GM23338 (cell line): ENCODE results near the gene VENTX. TPM values are rescaled to one million over a fixed set of nuclear protein-coding genes. Genes with fewer than 3 reads are reported as not detected.

Experiments used
- ATAC-seq: fragments of 200-7000 bp; cut with Tn5 transposase; 3 replicates; pipeline ENCODE4 v1.9.1; 2020
- DNase-seq: peaks from one replicate; pipeline ENCODE4 v3.0.0-alpha.2; 2015; ENCODE audit warnings: low spot score
- H2AFZ ChIP-seq: fragments of 200-600 bp; sonication (generic); 2 replicates; pipeline ENCODE4 v1.8.0; 2016; ENCODE audit warnings: antibody characterized with exemption, mild to moderate bottlenecking, moderate library complexity
- H3F3A ChIP-seq: fragments of 200-600 bp; sonication (generic); replicated peaks from 2 replicates; pipeline ENCODE4 v1.8.0; 2017; ENCODE audit warnings: antibody characterized with exemption, mixed run types, low read depth
- H3K27ac ChIP-seq: fragments of 200-600 bp; sonication (generic); 2 replicates; pipeline ENCODE4 v1.6.1; 2016; ENCODE audit warnings: low read depth
- H3K27me3 ChIP-seq: fragments of 200-600 bp; sonication (generic); 2 replicates; pipeline ENCODE4 v1.8.0; 2016; ENCODE audit warnings: mild to moderate bottlenecking, mixed run types, moderate library complexity; ENCODE audit not compliant: insufficient read depth
- H3K36me3 ChIP-seq: fragments of 200-600 bp; sonication (generic); 2 replicates; pipeline ENCODE4 v1.8.0; 2016; ENCODE audit warnings: mild to moderate bottlenecking; ENCODE audit not compliant: insufficient read depth
- H3K4me1 ChIP-seq: fragments of 200-600 bp; sonication (generic); 2 replicates; pipeline ENCODE4 v1.8.0; 2016; ENCODE audit warnings: mild to moderate bottlenecking, moderate library complexity; ENCODE audit not compliant: insufficient read depth
- H3K4me2 ChIP-seq: fragments of 200-600 bp; sonication (generic); 2 replicates; pipeline ENCODE4 v1.7.1; 2017; ENCODE audit warnings: mixed run types
- H3K4me3 ChIP-seq: fragments of 200-600 bp; sonication (generic); 2 replicates; pipeline ENCODE4 v1.6.1; 2016; ENCODE audit warnings: mixed run types
- H3K79me2 ChIP-seq: fragments of 200-600 bp; sonication (generic); replicated peaks from 2 replicates; pipeline ENCODE4 v1.8.0; 2017; ENCODE audit warnings: mild to moderate bottlenecking; ENCODE audit not compliant: insufficient read depth
- H3K9me2 ChIP-seq: fragments of 200-600 bp; sonication (generic); 2 replicates; pipeline ENCODE4 v1.8.0; 2017; ENCODE audit not compliant: insufficient read depth
- H4K20me1 ChIP-seq: fragments of 200-600 bp; sonication (generic); replicated peaks from 2 replicates; pipeline ENCODE4 v1.8.0; 2017; ENCODE audit warnings: mild to moderate bottlenecking; ENCODE audit not compliant: insufficient read depth
- H3K27ac Mint-ChIP-seq: 2 replicates; pipeline ENCODE4 v1.8.0; 2020; ENCODE audit warnings: inconsistent platforms, mild to moderate bottlenecking, moderate library complexity, mixed read lengths
- H3K27me3 Mint-ChIP-seq: 3 replicates; pipeline ENCODE4 v1.8.0; 2022; ENCODE audit warnings: low read depth, mild to moderate bottlenecking, moderate library complexity, mixed read lengths, inconsistent platforms; ENCODE audit not compliant: insufficient read depth, poor library complexity
- H3K36me3 Mint-ChIP-seq: 3 replicates; pipeline ENCODE4 v1.8.0; 2021; ENCODE audit warnings: low read depth, mild to moderate bottlenecking, inconsistent platforms, moderate library complexity, mixed read lengths
- H3K4me1 Mint-ChIP-seq: 3 replicates; pipeline ENCODE4 v1.8.0; 2020; ENCODE audit warnings: mild to moderate bottlenecking, inconsistent platforms, mixed read lengths
- H3K4me3 Mint-ChIP-seq: 3 replicates; pipeline ENCODE4 v1.8.0; 2021; ENCODE audit warnings: moderate library complexity, mild to moderate bottlenecking, inconsistent platforms, mixed read lengths
- H3K9me3 Mint-ChIP-seq: 3 replicates; pipeline ENCODE4 v1.8.0; 2020; ENCODE audit warnings: moderate library complexity, mild to moderate bottlenecking, inconsistent platforms, mixed read lengths
- CREB1 ChIP-seq: fragments of 250-450 bp; sonication (Bioruptor Pico); IDR thresholded peaks from 2 replicates; pipeline ENCODE4 v1.5.0; 2020; ENCODE audit warnings: low read depth, mild to moderate bottlenecking, moderate library complexity
- EZH2 ChIP-seq: fragments of 200-600 bp; sonication (generic); IDR thresholded peaks from one replicate; pipeline ENCODE4 v1.8.0; 2017; ENCODE audit warnings: antibody characterized with exemption, mild to moderate bottlenecking, low read depth; ENCODE audit not compliant: unreplicated experiment
- EZH2phosphoT487 ChIP-seq: fragments of 200-600 bp; sonication (generic); IDR thresholded peaks from one replicate; pipeline ENCODE4 v1.8.1; 2018; ENCODE audit warnings: antibody characterized with exemption; ENCODE audit not compliant: unreplicated experiment
- JUNB ChIP-seq: IDR thresholded peaks from one replicate; pipeline ENCODE4 v1.6.1; 2016; ENCODE audit warnings: antibody characterized with exemption; ENCODE audit not compliant: unreplicated experiment
- NANOG ChIP-seq: IDR thresholded peaks from 2 replicates; pipeline ENCODE4 v1.6.1; 2016; ENCODE audit warnings: antibody characterized with exemption, borderline replicate concordance
- POLR2AphosphoS5 ChIP-seq: IDR thresholded peaks from 2 replicates; pipeline ENCODE4 v1.6.1; 2016; ENCODE audit warnings: antibody characterized with exemption, low read depth
- STAT1 ChIP-seq: IDR thresholded peaks from one replicate; pipeline ENCODE4 v1.6.1; 2016; ENCODE audit warnings: antibody characterized with exemption; ENCODE audit not compliant: unreplicated experiment
- ZNF114 ChIP-seq: fragments of 250-450 bp; sonication (Bioruptor Pico); IDR thresholded peaks from 2 replicates; pipeline ENCODE4 v1.5.0; 2020; ENCODE audit warnings: mild to moderate bottlenecking, moderate library complexity
- ZNF331 ChIP-seq: fragments of 250-450 bp; sonication (Bioruptor Pico); IDR thresholded peaks from 2 replicates; pipeline ENCODE4 v1.5.0; 2020; ENCODE audit warnings: low read depth, mild to moderate bottlenecking, moderate library complexity
- polyA plus RNA-seq: library from polyadenylated mRNA; unstranded; fragments of >200 nt; fragmentation: Nextera tagmentation; extraction: Ambion mirVana; gene quantifications from 2 replicates; pipeline ENCODE4 v1.2.1, GENCODE V29; 2016
- total RNA-seq: library from RNA; depleted of rRNA; stranded (reverse); fragments of >200 nt; shearing (Covaris generic); gene quantifications from 2 replicates; pipeline ENCODE4 v1.2.3, GENCODE V29; 2014
- TF ChIP-seq, protein P1 (sequence below): IDR thresholded peaks from one replicate; pipeline ENCODE4 v1.6.1; 2018; ENCODE audit warnings: antibody characterized with exemption; ENCODE audit not compliant: unreplicated experiment
- TF ChIP-seq, protein P2 (sequence below): fragments of 250-450 bp; sonication (Bioruptor Pico); IDR thresholded peaks from 2 replicates; pipeline ENCODE4 v1.5.0; 2020; ENCODE audit warnings: mild to moderate bottlenecking, moderate library complexity
- TF ChIP-seq, protein P3 (sequence below): IDR thresholded peaks from 2 replicates; pipeline ENCODE4 v1.6.1; 2016; ENCODE audit warnings: antibody characterized with exemption
- TF ChIP-seq, protein P4 (sequence below), 2 experiments: fragments of 200-600 bp in 1 of 2; sonication (generic) in 1 of 2; conservative IDR thresholded peaks; 2 replicates each; pipeline versions ENCODE4 v1.5.1 to v1.6.1; 2016 to 2017; ENCODE audit warnings: antibody characterized with exemption in 2 of 2, low read depth in 2 of 2, mild to moderate bottlenecking in 2 of 2, moderate library complexity in 1 of 2

VENTX gene
- total and polyA plus RNA-seq, 2 experiments from 2014 or later, result 4.8 to 8.1 TPM

DNA sequence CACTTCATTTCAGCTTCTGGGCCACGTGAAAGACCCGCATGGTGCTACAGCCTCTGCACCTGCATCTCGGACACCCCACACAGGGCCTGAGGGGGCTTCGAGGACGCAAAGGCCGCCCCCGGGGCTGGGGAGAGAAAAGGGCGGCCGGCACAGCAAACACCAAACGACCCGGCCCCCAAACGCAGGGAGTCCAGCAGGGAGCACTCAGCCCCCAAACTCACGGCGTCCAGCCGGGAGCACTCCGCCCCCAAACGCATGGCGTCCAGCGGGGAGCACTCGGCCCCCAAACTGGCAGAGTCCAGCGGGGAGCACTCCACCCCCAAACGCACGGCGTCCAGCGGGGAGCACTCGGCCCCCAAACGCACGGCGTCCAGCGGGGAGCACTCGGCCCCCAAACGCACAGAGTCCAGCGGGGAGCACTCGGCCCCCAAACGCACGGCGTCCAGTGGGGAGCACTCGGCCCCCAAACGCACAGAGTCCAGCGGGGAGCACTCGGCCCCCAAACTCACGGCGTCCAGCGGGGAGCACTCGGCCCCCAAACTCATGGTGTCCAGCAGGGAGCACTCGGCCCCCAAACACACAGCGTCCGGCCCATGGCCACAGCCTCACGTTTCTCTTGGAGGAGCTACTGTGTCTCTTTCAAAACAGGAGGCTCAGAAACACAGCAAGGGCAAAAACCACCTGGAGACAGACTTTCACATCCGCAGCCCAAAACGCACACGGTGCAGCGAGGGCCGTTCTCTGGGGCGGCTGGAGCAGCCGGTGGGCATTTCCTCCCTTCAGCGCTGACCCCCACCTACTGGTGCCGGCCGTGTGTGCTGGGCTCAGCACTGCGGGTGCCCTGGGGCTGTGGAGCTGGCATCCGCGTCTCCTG, 34.6 kb upstream of the VENTX start:
- no peak for TF ChIP-seq EZH2phosphoT487
- TF ChIP-seq, protein P1, sequence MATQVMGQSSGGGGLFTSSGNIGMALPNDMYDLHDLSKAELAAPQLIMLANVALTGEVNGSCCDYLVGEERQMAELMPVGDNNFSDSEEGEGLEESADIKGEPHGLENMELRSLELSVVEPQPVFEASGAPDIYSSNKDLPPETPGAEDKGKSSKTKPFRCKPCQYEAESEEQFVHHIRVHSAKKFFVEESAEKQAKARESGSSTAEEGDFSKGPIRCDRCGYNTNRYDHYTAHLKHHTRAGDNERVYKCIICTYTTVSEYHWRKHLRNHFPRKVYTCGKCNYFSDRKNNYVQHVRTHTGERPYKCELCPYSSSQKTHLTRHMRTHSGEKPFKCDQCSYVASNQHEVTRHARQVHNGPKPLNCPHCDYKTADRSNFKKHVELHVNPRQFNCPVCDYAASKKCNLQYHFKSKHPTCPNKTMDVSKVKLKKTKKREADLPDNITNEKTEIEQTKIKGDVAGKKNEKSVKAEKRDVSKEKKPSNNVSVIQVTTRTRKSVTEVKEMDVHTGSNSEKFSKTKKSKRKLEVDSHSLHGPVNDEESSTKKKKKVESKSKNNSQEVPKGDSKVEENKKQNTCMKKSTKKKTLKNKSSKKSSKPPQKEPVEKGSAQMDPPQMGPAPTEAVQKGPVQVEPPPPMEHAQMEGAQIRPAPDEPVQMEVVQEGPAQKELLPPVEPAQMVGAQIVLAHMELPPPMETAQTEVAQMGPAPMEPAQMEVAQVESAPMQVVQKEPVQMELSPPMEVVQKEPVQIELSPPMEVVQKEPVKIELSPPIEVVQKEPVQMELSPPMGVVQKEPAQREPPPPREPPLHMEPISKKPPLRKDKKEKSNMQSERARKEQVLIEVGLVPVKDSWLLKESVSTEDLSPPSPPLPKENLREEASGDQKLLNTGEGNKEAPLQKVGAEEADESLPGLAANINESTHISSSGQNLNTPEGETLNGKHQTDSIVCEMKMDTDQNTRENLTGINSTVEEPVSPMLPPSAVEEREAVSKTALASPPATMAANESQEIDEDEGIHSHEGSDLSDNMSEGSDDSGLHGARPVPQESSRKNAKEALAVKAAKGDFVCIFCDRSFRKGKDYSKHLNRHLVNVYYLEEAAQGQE, result no peak
- TF ChIP-seq, protein P2, sequence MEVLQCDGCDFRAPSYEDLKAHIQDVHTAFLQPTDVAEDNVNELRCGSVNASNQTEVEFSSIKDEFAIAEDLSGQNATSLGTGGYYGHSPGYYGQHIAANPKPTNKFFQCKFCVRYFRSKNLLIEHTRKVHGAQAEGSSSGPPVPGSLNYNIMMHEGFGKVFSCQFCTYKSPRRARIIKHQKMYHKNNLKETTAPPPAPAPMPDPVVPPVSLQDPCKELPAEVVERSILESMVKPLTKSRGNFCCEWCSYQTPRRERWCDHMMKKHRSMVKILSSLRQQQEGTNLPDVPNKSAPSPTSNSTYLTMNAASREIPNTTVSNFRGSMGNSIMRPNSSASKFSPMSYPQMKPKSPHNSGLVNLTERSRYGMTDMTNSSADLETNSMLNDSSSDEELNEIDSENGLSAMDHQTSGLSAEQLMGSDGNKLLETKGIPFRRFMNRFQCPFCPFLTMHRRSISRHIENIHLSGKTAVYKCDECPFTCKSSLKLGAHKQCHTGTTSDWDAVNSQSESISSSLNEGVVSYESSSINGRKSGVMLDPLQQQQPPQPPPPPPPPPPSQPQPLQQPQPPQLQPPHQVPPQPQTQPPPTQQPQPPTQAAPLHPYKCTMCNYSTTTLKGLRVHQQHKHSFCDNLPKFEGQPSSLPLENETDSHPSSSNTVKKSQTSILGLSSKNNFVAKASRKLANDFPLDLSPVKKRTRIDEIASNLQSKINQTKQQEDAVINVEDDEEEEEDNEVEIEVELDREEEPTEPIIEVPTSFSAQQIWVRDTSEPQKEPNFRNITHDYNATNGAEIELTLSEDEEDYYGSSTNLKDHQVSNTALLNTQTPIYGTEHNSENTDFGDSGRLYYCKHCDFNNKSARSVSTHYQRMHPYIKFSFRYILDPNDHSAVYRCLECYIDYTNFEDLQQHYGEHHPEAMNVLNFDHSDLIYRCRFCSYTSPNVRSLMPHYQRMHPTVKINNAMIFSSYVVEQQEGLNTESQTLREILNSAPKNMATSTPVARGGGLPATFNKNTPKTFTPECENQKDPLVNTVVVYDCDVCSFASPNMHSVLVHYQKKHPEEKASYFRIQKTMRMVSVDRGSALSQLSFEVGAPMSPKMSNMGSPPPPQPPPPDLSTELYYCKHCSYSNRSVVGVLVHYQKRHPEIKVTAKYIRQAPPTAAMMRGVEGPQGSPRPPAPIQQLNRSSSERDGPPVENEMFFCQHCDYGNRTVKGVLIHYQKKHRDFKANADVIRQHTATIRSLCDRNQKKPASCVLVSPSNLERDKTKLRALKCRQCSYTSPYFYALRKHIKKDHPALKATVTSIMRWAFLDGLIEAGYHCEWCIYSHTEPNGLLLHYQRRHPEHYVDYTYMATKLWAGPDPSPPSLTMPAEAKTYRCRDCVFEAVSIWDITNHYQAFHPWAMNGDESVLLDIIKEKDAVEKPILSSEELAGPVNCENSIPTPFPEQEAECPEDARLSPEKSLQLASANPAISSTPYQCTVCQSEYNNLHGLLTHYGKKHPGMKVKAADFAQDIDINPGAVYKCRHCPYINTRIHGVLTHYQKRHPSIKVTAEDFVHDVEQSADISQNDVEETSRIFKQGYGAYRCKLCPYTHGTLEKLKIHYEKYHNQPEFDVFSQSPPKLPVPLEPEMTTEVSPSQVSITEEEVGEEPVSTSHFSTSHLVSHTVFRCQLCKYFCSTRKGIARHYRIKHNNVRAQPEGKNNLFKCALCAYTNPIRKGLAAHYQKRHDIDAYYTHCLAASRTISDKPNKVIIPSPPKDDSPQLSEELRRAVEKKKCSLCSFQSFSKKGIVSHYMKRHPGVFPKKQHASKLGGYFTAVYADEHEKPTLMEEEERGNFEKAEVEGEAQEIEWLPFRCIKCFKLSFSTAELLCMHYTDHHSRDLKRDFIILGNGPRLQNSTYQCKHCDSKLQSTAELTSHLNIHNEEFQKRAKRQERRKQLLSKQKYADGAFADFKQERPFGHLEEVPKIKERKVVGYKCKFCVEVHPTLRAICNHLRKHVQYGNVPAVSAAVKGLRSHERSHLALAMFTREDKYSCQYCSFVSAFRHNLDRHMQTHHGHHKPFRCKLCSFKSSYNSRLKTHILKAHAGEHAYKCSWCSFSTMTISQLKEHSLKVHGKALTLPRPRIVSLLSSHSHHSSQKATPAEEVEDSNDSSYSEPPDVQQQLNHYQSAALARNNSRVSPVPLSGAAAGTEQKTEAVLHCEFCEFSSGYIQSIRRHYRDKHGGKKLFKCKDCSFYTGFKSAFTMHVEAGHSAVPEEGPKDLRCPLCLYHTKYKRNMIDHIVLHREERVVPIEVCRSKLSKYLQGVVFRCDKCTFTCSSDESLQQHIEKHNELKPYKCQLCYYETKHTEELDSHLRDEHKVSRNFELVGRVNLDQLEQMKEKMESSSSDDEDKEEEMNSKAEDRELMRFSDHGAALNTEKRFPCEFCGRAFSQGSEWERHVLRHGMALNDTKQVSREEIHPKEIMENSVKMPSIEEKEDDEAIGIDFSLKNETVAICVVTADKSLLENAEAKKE (CRISPR knock-in tag), result no peak
- TF ChIP-seq, protein P3, sequence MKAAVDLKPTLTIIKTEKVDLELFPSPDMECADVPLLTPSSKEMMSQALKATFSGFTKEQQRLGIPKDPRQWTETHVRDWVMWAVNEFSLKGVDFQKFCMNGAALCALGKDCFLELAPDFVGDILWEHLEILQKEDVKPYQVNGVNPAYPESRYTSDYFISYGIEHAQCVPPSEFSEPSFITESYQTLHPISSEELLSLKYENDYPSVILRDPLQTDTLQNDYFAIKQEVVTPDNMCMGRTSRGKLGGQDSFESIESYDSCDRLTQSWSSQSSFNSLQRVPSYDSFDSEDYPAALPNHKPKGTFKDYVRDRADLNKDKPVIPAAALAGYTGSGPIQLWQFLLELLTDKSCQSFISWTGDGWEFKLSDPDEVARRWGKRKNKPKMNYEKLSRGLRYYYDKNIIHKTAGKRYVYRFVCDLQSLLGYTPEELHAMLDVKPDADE, result no peak
- TF ChIP-seq EZH2, result no peak
- no peak for TF ChIP-seq ZNF114 (CRISPR knock-in tag)
- no peak for TF ChIP-seq CREB1
- TF ChIP-seq STAT1, result no peak
- TF ChIP-seq ZNF331, result no peak
- no peak for TF ChIP-seq NANOG
- TF ChIP-seq, protein P4, sequence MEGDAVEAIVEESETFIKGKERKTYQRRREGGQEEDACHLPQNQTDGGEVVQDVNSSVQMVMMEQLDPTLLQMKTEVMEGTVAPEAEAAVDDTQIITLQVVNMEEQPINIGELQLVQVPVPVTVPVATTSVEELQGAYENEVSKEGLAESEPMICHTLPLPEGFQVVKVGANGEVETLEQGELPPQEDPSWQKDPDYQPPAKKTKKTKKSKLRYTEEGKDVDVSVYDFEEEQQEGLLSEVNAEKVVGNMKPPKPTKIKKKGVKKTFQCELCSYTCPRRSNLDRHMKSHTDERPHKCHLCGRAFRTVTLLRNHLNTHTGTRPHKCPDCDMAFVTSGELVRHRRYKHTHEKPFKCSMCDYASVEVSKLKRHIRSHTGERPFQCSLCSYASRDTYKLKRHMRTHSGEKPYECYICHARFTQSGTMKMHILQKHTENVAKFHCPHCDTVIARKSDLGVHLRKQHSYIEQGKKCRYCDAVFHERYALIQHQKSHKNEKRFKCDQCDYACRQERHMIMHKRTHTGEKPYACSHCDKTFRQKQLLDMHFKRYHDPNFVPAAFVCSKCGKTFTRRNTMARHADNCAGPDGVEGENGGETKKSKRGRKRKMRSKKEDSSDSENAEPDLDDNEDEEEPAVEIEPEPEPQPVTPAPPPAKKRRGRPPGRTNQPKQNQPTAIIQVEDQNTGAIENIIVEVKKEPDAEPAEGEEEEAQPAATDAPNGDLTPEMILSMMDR (conservative IDR thresholded peaks at IDR 0.05; ENCODE audit: low read depth in 2 of 2), result no peak
- TF ChIP-seq JUNB, result no peak
- TF ChIP-seq POLR2AphosphoS5, result no peak
- no peak for DNase-seq
- Histone ChIP-seq H3K9me2 (no peaks in the 10 kb centered on the region), H3K27ac (no peak overlapping the region), H3K4me1 (no peaks in the 10 kb centered on the region), H3K4me3 (no peak overlapping the region), H4K20me1 (no peaks in the 10 kb centered on the region), H3K4me2 (no peak overlapping the region), H3K79me2 (no peaks in the 10 kb centered on the region), H3F3A (no peaks in the 10 kb centered on the region), H2AFZ (no peak overlapping the region), H3K36me3 (no peaks in the 10 kb centered on the region), H3K27me3 (no peaks in the 10 kb centered on the region)
- Mint-ChIP-seq H3K9me3 (no peaks in the 10 kb centered on the region), H3K27ac (no peak overlapping the region), H3K4me1 (no peaks in the 10 kb centered on the region), H3K4me3 (no peak overlapping the region), H3K36me3 (no peaks in the 10 kb centered on the region), H3K27me3 (peaks cover 2% of the 10 kb centered on the region)
- ATAC-seq, result no peak
